Adipocyte (in vitro differentiated cells): ENCODE results near the gene MCF2L2.
A peak's percentile ranks its signal among the peaks of the same experiment; 100 is the strongest.
"Not testable (repeated sequence)": the region's sequence is repeated elsewhere in the genome, so short reads cannot be mapped to it uniquely, and the experiment has no call there.

Source experiments
- DNase-seq: peaks from one replicate; pipeline ENCODE4 v3.0.0-alpha.2; 2015; ENCODE audit warnings: low read depth
- H3K27me3 ChIP-seq: replicated peaks from 2 replicates; pipeline ENCODE4 v1.7.0; 2013; ENCODE audit warnings: mild to moderate bottlenecking, low read length, moderate library complexity; ENCODE audit not compliant: control insufficient read depth, insufficient read depth
- H3K36me3 ChIP-seq: 2 replicates; pipeline ENCODE4 v1.7.0; 2013; ENCODE audit warnings: low read length, mild to moderate bottlenecking, moderate library complexity; ENCODE audit not compliant: control insufficient read depth, insufficient read depth, severe bottlenecking
- H3K4me1 ChIP-seq: 2 replicates; pipeline ENCODE4 v1.7.0; 2013; ENCODE audit warnings: mild to moderate bottlenecking, low read length, moderate library complexity; ENCODE audit not compliant: control insufficient read depth, insufficient read depth
- H3K4me3 ChIP-seq: 2 replicates; pipeline ENCODE4 v1.7.0; 2013; ENCODE audit warnings: mild to moderate bottlenecking, low read length, moderate library complexity
- H3K9ac ChIP-seq: 2 replicates; pipeline ENCODE4 v1.7.0; 2013; ENCODE audit warnings: mild to moderate bottlenecking, low read length, moderate library complexity
- H3K9me3 ChIP-seq: 2 replicates; pipeline ENCODE4 v1.7.0; 2013; ENCODE audit warnings: mild to moderate bottlenecking, low read length, moderate library complexity; ENCODE audit not compliant: control insufficient read depth

Gene MCF2L2

DNA sequence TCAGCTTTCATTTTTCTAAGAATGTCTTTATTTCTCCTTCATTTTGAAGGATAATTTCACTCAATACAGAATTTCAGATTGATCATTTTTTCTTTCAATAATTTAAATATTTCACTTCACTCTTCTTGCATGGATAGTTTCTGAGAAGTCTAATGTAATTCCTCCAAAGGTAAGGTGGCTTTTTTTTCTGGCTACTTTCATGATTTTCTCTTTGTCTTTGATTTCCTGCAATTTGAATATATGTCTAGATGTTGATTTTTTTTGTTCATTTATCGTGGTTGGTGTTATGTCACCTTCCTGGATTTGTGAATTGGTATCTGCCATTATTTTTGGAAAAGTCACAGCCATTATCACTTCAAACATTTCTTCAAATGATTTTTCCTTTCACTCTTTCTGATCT, 14.6 kb upstream of the MCF2L2 start:
- H3K4me3 ChIP-seq: no peak overlapping the region
- DNase-seq: no peak
- H3K36me3 ChIP-seq: no peaks in the 10 kb centered on the region
- H3K9me3 ChIP-seq: peaks cover 35% of the 10 kb centered on the region
- no peak overlapping the region for H3K9ac ChIP-seq
- H3K4me1 ChIP-seq: peaks cover under 1% of the 10 kb centered on the region
- no peaks in the 10 kb centered on the region for H3K27me3 ChIP-seq

DNA sequence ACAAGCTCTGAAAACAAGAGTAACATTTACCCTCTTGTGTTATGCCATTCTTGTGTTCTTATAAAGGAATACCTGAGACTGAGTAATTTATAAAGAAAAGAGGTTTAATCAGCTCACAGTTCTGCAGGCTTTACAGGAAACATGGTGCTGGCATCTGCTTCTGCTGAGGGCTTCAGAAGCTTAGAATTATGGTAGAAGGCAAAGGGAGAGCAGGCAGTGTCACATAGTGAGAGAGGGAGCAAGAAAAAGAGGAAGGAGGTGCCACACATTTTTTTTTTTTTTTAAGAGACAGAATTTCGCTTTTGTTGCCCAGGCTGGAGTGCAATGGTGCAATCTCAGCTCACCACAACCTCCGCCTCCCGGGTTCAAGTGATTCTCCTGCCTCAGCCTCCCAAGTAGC, 12.1 kb upstream of the MCF2L2 start:
- not testable (repeated sequence) for H3K4me1 ChIP-seq, H3K36me3 ChIP-seq, DNase-seq, H3K4me3 ChIP-seq, H3K27me3 ChIP-seq, H3K9ac ChIP-seq
- H3K9me3 ChIP-seq: peaks cover 35% of the 10 kb centered on the region

DNA sequence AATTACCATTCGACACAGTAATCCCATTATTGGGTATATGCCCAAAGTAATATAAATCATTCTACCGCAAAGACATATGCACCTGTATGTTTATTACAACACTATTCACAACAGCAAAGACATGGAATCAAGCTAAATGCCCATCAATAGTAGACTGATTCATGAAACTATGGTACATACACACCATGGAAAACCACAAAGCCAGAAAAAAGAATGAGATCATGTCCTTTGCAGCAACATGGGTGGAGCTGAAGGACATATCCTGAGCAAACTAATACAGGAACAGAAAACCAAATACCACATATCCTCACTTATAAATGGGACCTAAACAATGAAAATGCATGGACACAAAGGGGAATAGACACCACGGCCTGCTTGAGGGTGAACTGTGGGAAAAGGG, 11.1 kb upstream of the MCF2L2 start:
- Histone ChIP-seq H3K36me3 (no peaks in the 10 kb centered on the region), H3K9me3 (peaks cover 35% of the 10 kb centered on the region), H3K4me1 (no peaks in the 10 kb centered on the region), H3K27me3 (no peaks in the 10 kb centered on the region), H3K9ac (no peak overlapping the region), H3K4me3 (no peak overlapping the region)
- DNase-seq: no peak

DNA sequence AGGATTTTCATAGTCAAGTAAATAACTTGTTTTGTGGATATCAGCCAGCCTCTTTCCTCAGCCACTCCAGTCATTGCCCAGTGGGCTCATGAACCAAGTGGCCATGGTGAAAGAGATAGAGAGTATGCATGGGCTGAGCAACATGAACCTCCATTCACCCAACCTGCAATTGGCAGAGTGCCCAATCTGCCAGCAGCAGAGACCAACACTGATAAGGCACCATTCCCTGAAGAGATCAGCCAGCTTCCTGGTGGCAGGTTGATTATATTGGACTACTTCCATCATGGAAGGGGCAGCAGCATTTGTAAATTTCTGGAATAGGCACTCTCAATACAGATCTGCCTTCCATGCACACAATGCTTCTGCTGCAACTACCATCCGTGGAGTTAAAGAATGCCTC, 10.3 kb upstream of the MCF2L2 start:
- Histone ChIP-seq H3K9ac (no peak overlapping the region), H3K4me3 (no peak overlapping the region), H3K9me3 (peaks cover 27% of the 10 kb centered on the region), H3K4me1 (no peaks in the 10 kb centered on the region), H3K27me3 (peaks cover 5% of the 10 kb centered on the region), H3K36me3 (no peaks in the 10 kb centered on the region)
- no peak for DNase-seq

DNA sequence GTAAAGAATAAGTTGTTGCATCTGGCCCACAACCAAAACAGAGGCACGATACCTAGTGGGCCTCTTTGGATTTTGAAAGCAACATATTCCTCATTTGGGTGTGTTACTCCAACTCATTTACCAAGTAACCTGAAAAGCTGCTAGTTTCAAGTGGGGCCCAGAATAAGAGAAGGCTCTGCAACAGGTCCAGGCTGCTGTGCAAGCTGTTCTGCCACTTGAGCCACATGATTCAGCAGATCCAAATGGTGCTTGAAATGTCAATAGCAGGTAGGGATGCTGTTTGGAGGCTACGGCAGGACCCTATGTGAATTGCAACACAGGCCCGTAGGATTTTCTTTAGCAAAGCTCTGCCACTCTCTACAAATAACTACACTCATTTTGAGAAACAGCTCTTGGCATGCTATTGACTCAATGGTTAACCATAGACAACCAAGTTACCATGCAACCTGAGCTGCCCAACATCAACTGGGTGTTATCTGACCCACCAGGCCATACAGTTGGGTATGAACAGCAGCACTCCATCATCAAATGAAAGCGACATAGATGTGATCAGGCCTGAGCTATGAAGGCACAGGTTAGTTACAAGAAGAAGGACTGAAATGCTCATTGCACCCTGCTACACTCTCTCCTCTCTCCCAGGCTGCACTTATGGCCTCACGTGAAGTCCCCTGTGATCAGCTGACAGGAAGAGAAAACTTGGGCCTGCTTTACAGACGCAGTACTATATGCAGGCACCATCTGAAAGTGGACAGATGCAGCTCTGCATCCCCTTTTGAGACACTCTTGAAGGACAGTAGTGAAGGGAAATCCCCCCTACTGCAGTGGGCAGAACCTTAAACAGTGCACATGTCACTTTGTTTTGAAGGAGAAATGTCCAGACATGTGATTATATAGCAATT, 9.5 kb upstream of the MCF2L2 start:
- no peak for DNase-seq
- Histone ChIP-seq H3K36me3 (no peaks in the 10 kb centered on the region), H3K9ac (no peak overlapping the region), H3K4me3 (no peak overlapping the region), H3K9me3 (peaks cover 19% of the 10 kb centered on the region), H3K4me1 (no peaks in the 10 kb centered on the region), H3K27me3 (peaks cover 12% of the 10 kb centered on the region)

DNA sequence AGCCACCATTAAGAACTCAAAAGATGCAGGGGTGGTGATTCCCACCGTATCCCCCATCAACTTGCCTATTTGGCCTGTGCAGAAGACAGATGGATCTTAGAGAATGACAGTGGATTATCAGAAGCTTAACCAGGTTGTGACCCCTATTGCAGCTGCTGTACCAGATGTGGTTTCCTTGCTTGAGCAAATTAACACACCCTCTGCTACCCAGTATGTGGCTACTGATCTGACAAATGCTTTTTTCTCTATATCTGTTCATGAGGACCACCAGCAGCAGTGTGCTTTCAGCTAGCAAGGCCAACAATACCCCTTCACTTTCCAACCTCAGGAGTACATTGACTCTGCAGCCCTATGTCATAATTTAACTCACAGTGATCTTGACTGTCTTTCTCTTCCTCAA, 8.6 kb upstream of the MCF2L2 start:
- no peaks in the 10 kb centered on the region for H3K4me1 ChIP-seq
- DNase-seq: no peak
- H3K4me3 ChIP-seq: no peak overlapping the region
- peaks cover 20% of the 10 kb centered on the region for H3K27me3 ChIP-seq
- H3K9ac ChIP-seq: no peak overlapping the region
- H3K9me3 ChIP-seq: peaks cover 14% of the 10 kb centered on the region
- no peaks in the 10 kb centered on the region for H3K36me3 ChIP-seq

DNA sequence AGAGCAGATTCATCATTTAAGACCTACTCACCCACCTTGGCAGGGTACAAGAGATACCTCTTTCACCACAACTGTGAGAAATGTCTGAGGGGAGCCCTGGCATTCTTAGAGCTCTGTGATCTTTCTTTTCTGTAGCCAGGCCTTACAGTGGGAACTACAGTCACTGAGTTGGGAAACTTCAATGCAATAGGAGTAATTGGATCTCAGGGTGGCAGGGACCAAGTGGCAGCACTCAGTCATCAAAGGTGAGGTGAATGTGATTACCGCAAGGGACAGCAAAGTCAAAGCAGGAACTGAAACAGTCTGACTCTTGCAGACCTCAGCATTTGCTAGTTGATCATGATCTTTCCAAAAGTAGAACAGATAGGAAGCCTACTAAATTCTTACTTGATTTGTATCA, 7.2 kb upstream of the MCF2L2 start:
- Histone ChIP-seq H3K36me3 (no peaks in the 10 kb centered on the region), H3K9me3 (peaks cover 14% of the 10 kb centered on the region), H3K27me3 (peaks cover 31% of the 10 kb centered on the region), H3K9ac (no peak overlapping the region), H3K4me1 (no peaks in the 10 kb centered on the region), H3K4me3 (no peak overlapping the region)
- no peak for DNase-seq

DNA sequence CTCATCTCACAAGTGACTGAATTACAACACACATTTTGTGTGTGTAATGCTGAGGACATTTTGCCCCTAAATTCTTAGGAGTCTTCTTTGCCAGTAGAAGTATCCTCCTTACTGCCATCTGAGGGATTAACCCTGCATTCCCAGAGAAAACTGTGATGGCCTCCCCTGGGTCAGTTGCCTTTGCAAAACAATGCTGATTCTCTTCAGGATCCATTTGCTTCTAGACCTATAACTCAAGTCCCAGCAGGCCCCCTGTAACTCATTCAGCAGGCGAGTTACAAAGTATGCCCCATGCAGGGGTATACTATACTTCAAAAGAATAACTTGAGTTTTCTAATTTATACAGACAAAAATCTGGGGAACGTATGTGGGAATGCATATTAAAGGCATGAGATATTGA, 6.6 kb upstream of the MCF2L2 start:
- Histone ChIP-seq H3K36me3 (no peaks in the 10 kb centered on the region), H3K4me3 (no peak overlapping the region), H3K9me3 (peaks cover 8% of the 10 kb centered on the region), H3K4me1 (no peaks in the 10 kb centered on the region), H3K27me3 (peaks cover 36% of the 10 kb centered on the region), H3K9ac (no peak overlapping the region)
- DNase-seq: no peak

DNA sequence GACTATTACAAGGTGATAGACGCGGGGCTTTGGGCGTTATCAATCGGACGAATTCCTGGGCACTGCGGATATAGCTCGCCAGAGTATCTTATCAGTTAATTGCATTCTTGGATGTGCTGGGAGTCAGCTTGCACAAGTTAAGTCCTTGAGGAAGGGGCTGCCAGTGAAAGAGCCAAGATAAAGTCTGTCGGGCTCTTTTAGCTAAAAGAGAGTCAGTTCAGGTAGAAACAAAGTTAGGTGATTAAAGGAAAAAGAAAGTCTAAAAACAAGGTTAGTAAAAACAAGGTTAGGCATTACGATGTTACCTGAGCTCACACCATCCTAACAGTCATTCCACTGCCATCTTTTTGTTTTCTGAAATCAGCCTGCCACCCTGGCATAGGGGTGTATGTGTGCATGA, 6.1 kb upstream of the MCF2L2 start:
- no peaks in the 10 kb centered on the region for H3K4me1 ChIP-seq
- no peak overlapping the region for H3K4me3 ChIP-seq
- no peak for DNase-seq
- peaks cover 3% of the 10 kb centered on the region for H3K9me3 ChIP-seq
- H3K9ac ChIP-seq: no peak overlapping the region
- H3K27me3 ChIP-seq: peaks cover 41% of the 10 kb centered on the region
- no peaks in the 10 kb centered on the region for H3K36me3 ChIP-seq

DNA sequence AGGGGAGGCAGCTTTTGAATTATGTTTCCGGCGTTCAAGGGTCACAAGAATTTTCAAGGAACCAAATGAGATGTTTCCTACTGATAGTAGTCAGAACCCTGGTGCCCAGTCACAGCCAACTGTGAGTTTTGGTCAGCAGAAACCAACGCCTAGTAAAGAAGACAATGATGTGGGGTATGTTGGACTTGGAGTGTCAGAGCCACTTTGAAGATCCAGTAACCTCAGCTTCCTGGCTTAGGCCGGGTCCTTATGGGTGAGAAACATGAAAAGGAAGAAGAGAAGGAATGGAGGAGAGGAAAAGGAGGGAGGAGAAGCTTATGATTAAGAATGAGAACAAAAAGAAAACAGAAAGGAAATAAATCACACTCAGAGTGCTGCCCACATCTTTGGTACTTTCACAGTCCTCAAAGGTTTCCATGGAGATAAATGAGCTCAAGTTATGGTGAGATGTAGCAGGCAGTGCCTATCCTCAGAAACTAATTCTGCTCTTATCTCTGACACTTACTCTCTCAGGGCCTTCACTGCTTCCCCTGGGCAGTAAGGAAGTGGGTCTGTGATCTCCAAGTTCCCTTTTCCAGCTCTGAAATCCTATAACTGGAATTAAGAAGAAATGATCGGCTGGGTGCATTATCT, 2.0 kb upstream of the MCF2L2 start:
- H3K4me3 ChIP-seq: no peak overlapping the region
- DNase-seq: no peak
- no peak overlapping the region for H3K9ac ChIP-seq
- H3K27me3 ChIP-seq: peaks cover 64% of the 10 kb centered on the region
- no peaks in the 10 kb centered on the region for H3K9me3 ChIP-seq
- no peaks in the 10 kb centered on the region for H3K4me1 ChIP-seq
- H3K36me3 ChIP-seq: no peaks in the 10 kb centered on the region

DNA sequence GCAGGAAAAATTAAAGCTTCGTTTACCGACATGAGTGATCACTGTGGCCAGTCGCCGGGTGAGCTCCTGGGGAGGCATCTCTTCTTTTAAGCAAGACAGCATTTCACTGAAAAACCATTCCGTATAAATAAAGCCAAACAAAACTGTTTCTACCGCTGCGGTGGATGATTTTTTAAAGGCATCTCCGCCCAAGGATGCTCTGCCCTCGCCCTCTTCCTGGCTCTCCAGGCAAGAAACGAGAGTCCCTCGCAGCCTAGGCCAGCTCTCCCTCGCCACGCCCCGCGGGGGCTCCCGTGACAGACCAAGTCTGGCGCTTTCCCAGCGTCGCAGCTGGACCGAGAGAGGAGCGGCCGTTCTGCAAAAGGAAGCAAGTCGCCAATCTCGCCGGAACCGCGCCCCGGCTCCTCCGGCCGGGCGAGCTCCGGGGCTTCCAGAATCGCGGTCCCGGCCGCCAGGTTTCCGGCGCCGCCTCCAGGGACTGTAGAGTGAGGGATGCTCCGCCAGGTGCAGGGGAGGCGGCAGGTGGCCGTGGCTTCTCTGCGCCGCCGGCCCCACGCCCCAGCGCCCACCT, 458 bp downstream of the MCF2L2 start:
- Histone ChIP-seq H3K4me3 (peak overlapping the region; percentile 78), H3K4me1 (no peaks in the 10 kb centered on the region), H3K36me3 (no peaks in the 10 kb centered on the region), H3K27me3 (peaks cover 58% of the 10 kb centered on the region), H3K9me3 (no peaks in the 10 kb centered on the region), H3K9ac (peak overlapping the region; percentile 10)
- DNase-seq: peak; percentile 72
